CD4-positive, alpha-beta T cell treated with Interleukin-15 for 4 hours (primary cell): ENCODE measurements around the gene RARRES2.
A peak's percentile ranks its signal among the peaks of the same experiment; 100 is the strongest.
"Not testable (repeated sequence)": the region's sequence is repeated elsewhere in the genome, so short reads cannot be mapped to it uniquely, and the experiment has no call there.

Source experiments
- DNase-seq: peaks from one replicate; pipeline ENCODE4 v3.0.0-alpha.2; 2020; ENCODE audit warnings: low spot score

The RARRES2 gene

DNA sequence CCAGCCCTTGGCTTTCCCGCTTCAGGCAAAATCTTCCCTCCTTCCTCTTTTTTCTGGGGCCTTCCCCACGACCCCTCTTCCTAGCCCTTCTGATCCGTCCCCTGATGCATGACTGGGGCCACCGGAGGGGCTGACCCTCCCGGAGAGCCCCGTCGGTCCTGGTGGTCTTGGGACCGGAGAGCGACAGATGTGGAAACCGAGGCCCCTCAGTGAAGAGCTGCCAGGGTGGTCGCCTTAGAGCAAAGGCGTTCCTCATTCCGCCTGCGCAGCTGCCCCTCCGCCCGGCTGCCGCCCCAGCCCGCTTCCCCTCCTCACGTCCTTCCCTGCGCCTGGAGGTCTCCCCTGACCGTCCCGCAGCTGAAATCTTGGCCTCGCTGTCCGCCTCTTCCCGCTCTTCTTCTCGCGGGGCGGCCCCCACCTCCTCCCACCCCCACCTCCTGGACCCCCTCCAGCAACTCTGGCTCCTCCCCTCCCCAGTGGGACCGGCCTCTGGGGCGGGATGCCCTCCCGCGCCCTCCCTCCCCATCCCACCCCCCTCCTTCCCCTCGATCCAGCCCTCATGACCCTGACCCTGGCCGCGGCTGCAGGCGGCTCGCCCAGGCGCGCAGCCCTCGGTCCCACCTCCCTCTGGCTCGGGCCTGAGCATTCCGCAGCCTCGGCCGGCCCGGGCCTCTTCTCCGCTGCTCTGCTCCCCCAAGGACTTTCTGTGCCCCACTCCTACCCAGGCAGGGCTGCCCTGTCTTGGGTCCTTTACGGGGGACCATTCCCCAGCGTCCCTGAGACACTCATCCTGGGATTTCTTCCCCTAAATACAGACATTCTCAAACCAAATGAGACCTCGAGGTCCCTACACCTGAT is at the start of gene RARRES2:
RARRES2 (minus strand) TSS at position 367 of the 858 bp plus-strand sequence. CDS start 1,020 bp downstream, outside the sequence.
- DNase-seq, result no peak

DNA sequence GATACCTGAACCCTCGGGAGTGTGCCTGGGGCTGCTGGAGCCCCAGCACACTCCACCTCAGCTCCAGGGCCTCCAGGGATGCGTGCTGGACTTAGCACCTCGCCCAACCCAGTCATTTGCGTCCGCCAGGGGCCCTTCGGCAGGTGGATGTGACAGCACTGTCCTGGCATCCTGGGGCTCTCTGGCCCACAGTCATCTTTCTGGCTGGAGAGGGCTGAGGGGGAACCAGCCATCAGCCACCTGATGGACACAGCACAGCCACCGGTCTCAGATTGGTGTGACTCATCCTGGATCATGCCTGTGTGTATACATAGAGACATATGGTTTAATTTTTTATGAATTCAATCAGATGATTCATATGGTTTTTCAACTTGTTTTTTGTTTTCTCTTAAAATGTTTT is 48.8 kb upstream of the RARRES2 start:
- no peak for DNase-seq

DNA sequence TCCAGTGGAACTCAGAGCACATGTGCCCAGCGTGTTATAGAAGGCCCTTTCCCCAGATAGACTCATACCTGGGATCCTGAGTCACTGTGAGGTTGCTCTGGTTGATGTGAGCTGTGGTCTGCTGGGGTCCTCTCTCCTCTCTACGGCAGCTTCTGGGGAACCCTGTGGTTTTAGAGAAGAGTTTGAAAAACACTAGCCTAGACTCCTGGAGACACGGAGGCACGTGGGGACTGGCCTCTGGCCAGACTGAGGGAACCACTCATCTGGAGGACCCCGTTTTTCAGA is 48.0 kb upstream of the RARRES2 start:
- DNase-seq, result no peak

DNA sequence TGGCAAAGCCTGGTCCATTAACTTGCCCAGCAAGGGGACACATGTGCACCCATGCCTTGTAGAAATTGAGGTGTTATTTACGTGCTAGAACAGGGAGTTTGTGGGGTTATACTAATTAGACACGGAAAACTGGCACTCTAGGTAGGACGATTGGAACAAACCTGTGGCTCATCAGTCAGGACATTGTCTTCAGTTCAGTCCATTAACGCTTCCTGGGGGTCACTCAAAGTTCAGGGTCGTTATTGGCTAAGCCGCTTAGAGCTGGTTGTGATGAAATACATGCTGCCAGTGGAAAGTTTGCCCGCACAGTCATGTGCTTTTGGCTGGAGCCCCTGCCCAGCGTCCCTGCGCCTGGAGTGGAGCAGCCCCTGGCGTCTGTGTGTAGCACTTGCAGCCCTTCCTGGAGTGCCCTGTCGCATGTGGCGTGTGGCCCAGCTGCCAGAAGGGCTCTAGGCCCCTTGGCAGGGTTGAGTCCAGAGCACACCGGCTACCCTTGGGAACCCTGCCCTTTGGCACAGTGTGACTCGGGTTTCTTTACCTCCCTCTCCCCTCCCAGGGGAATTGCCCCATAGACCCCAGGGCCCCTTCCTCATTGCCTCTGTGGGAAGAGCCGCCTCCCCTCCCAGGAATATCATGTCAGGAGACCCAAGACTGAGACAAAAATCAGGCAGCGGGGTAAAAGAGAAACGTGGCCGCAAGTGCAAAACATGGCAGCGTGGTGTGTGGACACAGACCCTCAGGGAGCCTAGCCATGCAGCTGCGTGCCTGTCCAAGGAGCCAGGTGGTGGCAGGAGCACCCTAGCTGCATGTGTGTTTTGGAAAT is 47.5 kb upstream of the RARRES2 start:
- DNase-seq, result no peak

DNA sequence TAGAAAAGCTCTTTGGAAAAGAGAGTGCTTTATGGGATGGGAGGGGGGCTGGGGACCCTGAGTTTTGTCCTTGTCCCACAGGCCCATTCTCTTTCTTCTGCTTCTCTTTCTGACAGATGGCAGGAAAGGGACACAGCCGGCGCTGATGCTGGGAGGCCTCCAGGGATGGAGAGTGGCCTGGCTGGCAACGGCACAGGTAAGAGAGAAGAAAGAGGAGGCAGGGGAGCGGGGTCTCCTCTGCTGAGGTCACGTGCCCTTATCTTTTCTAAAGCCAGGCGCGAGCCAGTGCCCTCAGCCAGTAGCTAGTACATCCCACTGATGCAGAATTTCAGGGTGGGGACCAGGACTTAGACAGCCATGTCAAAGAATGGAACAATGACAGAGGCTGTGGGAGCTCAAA is 46.9 kb upstream of the RARRES2 start:
- no peak for DNase-seq

DNA sequence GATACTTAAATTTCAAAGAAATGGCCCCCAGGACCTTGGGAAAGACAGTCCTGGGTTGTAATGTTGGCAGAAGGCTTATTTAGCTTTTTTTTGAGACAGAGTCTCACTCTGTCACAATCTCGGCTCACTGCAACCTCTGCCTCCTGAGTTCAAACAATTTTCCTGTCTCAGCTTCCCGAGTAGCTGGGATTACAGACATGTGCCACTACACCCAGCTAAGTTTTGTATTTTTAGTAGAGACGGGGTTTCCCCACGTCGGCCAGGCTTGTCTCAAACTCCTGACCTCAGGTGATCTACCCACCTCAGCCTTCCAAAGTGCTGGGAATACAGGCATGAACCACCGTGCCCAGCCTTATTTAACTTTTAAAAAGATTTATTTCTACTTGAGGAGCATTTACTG is 44.5 kb upstream of the RARRES2 start:
- DNase-seq, result not testable (repeated sequence)

DNA sequence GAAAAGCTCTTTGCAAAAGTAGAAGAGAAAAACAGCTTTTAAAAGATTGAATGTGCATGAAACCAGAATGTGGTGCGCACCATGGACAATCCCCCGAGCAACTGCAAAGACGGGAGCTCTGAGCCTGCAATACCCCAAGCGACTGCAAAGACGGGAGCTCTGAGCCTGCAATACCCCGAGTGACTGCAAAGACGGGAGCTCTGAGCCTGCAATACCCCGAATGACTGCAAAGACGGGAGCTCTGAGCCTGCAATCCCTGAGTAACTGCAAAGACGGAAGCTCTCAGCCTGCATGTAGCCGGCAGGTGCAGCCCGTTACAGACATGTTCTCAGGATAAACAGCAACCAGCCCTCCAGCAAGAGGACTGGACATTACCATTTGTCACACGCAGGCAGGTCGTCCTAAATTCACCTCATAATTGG is 43.9 kb upstream of the RARRES2 start:
- DNase-seq, result no peak

DNA sequence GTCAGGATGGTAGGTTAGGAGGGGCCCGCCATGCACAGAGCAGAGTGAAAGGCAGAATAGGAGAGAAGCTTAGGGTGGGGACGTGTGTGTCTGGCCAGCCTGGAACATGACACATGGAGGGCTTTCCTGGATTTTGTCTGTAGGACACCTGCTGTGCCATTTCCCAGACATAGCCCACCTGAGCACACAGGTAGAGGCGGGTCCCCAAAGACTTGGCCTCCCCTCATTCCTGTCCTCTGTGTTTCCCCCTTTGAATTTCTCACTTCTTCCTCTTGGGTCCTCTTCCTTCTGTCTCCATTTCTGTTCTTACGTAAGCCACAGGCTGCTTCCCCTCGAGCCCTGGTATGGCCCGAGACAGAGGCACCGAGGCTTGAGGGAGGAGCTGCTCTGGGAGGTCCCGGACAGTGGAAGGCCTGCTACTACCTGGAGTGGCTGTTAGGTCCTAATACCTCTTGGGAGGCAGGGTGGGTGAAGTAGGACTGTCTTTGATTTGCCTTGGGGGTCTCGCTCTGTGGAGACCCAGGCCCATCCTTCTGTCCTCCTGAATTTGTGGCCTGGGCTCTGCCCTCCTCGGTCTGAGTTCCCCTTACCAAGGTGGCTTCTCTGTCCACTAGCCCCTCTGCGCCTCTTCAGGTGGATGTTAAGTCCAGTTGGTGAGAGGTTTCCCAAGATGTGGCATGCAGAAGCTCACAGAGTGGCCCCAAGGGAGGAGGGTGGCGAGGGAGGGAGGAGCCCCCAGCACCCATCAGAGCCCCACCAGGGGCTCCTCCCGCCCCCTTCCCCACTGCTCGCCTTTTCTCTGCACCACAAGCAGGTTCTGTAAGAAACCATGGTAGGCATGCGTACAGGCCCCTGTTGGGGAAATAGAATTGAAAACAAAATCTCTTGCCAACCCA is 43.2 kb upstream of the RARRES2 start:
- DNase-seq, result no peak

DNA sequence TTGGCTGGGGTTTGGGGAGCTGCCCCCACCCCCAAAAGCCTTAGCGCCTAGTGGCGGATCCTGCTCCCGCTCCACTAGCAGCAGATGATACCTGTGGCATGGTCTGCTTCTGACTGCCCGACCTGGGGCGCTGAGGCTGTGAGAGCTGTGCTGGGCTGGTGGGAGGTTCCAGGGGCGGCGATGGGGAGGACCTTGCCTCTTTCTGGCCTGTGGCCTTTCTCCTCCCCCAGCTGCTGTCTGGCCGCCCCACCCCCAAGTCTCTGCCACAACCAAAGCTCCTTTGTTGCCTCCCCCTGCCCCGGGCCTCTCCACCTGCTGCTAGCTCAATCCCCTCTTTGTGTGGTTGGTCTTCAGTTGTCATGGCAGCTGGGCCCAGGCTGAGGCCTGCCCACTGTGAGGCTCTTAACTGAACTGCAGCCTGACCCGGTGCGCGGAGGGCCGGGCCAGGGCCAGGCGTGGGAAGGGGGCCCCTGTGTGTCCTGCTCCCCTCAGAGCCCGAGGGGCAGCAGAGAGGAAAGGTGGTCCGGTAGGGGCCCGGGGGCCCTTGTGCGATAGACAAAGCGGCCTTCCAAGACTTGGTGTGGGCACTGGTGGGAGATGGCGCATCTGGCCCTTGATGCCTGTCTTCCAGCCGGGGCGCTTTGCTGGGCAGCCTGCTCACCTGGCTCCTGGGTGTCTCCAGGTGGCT is 42.4 kb upstream of the RARRES2 start:
- no peak for DNase-seq

DNA sequence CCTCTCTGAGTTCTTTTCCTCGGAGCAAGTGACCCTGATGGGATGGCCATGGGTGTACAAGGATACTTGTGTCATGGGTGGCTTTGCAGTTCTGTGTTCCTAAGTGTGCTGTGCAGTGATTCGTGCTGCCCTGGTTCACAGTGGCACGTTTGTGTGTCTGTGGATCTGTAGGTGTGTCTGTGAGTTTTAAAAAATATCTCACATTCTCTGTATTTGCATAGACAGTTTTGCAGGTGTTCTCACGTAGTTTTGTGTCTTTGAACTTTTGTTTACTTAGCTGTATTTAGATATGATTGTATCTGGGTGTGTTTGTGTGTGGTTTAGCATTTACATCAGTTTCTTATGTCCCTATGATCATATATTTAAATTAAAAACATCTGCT is 41.4 kb upstream of the RARRES2 start:
- DNase-seq, result no peak

DNA sequence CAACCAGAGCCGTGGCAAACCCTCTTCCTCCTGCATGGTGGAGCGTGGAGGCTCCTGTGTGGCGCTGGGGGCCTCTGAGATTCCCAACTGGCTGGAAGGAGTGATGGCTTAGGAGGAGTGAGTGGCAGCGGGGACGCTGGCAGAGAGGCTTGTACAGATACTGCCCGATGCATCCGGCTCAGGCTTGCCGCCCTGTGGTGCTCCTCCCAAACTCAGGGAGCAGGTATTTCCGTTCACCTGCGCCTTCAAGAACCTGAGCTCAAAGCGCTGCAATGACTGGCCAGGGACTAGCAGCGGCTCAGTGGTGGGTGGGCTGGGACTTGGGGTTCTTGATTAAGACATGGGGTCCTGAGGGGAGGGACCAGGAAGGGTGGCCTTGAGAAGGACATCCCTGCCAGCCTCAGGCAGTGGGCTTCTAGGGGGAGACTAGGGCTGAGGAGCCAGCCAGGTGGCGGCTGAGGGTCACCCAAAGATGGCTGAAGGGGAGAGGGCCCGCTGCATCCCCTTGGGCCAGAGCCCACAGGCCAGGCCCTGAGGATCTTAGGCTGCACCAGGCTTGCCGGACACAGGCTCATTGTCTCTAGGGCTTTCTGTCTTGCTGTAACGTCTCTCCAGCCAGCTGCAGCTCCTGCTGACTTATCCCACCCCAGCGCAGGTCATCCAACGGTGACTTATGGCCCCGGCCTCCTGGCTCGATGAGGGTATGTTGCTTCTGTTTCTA is 40.9 kb upstream of the RARRES2 start:
- DNase-seq, result no peak

DNA sequence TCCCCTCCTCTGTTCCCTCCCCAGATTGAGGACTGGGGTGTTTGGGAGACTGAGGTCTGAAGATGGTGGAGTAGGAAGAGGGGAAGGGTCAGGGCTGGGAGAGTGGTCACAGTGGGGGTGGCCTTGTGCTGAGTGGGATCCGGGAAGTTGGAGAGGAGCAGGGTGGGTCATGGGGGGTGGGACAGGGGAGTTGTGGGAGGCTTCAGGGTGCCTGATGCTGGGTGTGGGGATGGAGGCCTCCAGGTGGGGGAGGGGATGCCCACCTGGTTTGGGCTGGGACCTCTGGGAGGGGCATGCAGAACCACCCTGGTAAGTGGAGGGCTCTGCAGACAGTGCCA is 40.3 kb upstream of the RARRES2 start:
- DNase-seq, result no peak

DNA sequence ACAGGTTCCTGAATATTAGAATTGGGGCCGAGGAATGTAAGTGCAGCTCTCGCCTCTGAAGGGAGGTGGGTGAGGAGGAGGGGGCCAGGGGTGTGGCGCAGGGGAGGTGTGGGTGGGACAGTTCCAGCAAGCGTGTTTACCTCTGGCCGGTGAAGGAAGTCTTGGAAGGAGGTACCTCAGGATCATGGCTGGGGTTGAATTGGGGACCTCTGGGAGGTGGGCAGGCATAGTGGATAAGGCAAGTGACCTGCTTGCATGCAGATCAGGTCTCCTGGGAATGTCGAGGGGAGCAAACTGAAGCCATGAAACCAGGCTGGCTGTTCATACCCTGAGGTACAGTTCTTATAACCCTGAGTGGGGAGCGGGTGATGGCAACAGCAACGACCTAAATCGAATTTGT is 39.7 kb upstream of the RARRES2 start:
- no peak for DNase-seq

DNA sequence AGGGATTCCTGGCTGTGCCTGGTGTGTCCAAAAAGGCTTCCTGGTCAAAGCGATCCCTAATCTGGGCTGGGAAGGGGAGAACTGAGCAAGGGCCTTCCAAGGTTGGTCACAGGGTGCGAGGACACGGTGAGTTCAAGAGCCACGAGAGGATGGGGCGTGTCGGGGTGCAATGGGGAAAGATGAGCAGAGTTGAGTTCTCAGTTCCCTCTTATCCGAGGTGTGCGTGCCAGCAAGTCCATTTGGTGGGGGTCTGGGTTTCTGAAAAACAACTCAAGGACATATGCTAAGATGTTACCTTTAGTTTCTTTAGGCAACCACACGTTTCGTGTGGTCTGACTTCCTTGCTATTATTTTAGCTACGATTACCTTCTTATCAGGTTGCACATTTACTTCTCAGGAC is 39.0 kb upstream of the RARRES2 start:
- no peak for DNase-seq

DNA sequence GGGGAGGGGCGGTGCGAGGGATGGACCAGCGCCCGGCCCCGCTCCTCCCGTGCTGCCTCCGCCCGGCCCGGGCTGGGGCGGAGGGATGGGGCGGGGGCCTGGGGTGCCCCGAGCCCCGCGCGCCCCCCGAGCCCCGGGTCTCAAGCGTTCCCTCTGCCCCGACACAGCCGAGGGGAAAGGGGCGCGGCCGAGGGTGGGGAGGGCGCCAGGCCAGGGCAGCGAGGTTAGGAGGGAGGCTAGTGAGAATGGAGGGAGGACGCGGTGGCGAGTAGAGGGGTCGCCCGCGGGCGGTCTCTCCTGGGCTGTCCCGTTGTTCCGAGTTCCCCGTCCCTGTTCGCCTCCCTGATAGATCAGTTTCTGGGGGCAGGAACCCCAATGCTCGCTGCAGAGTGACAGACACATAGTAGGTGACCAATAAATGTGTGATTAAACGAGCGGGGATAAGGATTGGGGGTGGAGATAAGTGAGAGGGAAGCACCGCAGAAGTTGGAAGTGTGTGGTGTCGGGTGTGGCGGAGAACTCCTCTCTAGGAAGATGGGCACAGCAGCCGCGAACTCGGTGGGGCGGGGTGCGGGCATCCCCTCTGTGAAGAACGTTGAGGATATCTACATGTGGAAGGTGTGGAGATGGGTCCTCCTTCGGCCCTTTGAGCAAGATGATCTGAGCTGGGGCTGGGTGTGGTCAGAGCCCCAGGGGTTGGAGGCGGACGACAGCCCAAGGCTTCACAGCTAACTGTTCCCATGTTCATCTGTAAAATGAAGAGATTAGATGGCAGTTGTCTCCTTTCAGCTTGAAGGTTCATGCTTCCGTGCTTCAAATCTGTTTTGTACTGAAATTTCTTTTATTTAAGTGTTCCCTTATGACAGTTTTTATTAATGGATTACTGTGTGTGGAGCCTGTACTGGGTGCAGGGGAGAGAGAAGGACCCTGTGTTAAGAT is 38.3 kb upstream of the RARRES2 start:
- no peak for DNase-seq

DNA sequence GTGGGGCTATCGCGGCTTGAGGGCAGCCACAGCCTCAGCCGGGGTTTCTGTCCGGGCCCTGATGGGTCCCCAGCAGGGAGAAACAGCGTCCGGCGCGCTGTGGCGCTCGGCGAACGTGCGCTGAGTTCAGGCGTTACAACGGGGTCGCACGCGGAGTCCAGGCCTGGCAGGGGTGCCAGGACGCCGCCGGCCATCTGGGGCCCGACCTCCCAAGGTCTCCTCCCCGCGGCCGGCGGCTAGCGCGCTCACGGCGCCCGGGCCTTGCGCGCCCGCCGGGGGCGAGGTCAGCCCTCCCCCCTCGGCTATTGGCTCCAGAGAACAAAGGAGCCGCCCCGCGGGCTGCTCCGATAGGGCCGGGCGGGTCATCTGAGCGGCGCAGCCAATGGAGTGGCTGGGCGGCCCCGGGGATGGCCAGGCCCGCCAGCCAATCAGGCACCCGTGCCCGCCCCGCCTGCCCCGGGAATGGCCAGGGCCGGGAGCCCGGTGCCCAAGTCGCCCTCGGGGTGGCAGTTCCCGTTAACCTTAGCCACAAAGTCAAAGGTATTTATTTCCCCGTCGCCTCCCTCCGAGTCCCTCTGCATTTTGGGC is 37.5 kb upstream of the RARRES2 start, which contains the start of gene ZNF775:
ZNF775 (plus strand) TSS at position 478 of the 588 bp plus-strand sequence. CDS start 9,141 bp downstream, outside the sequence.
- DNase-seq, result peak; percentile 92

DNA sequence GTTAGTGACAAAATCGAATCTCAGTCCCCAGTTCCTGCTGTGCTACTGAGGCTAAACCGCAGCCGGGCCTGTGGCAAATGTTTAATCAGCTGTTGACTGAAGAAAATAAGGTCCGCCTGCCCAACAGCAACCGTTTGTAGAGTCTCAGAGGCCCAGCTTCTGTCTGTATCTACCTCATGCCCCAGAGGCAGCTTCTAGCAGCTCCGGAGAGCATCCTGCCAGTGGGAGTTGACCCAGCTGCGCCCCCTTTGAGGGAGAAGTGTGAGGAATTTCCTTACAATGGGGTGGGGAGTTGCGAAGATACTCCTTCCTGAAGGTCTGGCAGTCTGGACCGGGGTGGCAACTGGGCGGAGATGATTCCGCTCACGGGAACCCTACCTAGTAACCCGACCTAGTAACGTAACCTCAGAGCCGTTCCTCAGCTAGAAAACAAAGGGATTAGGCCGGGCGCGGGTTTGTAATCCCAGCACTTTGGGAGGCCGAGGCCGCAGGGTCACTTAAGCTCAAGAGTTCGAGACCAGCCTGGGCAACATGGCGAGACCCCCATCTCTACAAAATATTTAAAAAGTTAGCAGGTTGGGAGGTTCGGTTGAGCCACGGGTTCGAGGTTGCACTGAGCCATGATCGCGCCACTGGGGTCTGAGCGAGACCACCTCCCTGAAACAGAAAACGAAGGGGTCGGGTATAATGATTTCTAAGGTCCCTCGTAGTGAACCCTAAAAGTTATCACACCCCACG is 36.9 kb upstream of the RARRES2 start:
- peak; percentile 45 for DNase-seq

DNA sequence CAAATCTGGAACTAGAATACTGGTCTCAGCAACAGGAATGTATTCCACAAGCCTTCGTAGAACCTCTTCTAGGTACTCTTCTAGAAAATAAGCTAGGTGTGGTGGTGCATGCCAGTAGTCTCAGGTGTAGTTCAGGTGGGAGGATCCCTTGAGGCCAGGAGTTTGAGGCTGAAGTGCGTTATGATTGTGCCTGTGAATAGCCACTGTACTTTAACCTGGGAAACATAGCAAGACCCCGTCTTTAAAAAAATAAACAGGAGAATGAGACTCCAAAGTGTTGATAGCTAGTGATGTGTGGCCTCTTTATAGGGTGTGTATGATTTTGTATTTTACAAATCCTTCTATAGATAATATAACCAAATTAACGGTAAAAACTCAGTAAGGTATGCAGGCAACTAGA is 36.2 kb upstream of the RARRES2 start:
- no peak for DNase-seq

DNA sequence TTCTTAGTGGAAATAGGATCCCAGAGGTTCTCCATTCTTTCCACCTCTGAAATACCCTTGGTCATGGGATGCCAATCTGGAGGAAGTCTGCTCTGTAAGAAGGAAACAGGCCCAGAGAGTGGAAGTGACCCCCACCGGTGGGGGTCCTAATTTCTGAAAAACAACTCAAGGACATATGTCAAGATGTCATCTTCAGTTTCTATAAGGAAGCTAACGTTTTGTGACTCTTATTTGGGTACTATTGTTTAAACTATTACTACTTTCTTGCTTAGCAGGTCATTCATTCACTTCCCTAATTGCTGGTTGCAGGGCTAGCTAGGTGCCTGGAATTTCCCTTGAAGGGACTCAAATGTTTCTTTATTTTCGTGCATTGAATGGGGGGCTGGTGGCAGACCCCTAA is 35.8 kb upstream of the RARRES2 start:
- DNase-seq, result no peak
